Neuronal stem cell (in vitro differentiated cells): ENCODE data around the gene FOXP2.

Experiments used
- DNase-seq: peaks from one replicate; pipeline ENCODE4 v3.0.0-alpha.2; 2013; ENCODE audit warnings: low spot score
- H2AFZ ChIP-seq: one replicate; pipeline ENCODE4 v1.6.1; 2013; ENCODE audit warnings: mild to moderate bottlenecking, low read length, inconsistent platforms
- H2AK5ac ChIP-seq: 2 replicates; pipeline ENCODE4 v1.6.1; 2013; ENCODE audit warnings: low read depth, mild to moderate bottlenecking, inconsistent platforms, low read length, moderate library complexity, mixed read lengths
- H2BK120ac ChIP-seq: 2 replicates; pipeline ENCODE4 v1.6.1; 2013; ENCODE audit warnings: low read depth, mild to moderate bottlenecking, inconsistent platforms, low read length, moderate library complexity, mixed read lengths
- H2BK12ac ChIP-seq: one replicate; pipeline ENCODE4 v1.6.1; 2013; ENCODE audit warnings: low read length, inconsistent platforms
- H2BK15ac ChIP-seq: 2 replicates; pipeline ENCODE4 v1.6.1; 2013; ENCODE audit warnings: mild to moderate bottlenecking, low read length, inconsistent platforms, mixed read lengths
- H2BK5ac ChIP-seq: one replicate; pipeline ENCODE4 v1.6.1; 2013; ENCODE audit warnings: inconsistent platforms, mild to moderate bottlenecking, low read length, moderate library complexity
- H3K14ac ChIP-seq: one replicate; pipeline ENCODE4 v1.6.1; 2013; ENCODE audit warnings: low read length, inconsistent platforms
- H3K18ac ChIP-seq: 2 replicates; pipeline ENCODE4 v1.6.1; 2013; ENCODE audit warnings: low read length, inconsistent platforms
- H3K23ac ChIP-seq: 2 replicates; pipeline ENCODE4 v1.6.1; 2013; ENCODE audit warnings: low read depth, mild to moderate bottlenecking, mixed read lengths, low read length, inconsistent platforms; ENCODE audit not compliant: poor library complexity
- H3K27ac ChIP-seq: replicated peaks from 3 replicates; pipeline ENCODE4 v1.5.1; 2013; ENCODE audit warnings: low read length, inconsistent platforms
- H3K27me3 ChIP-seq, 3 experiments: 2 replicates each; pipeline ENCODE4 v1.6.1; 2013; ENCODE audit warnings: low read length in 3 of 3, mild to moderate bottlenecking in 2 of 3, inconsistent platforms in 1 of 3, low read depth in 1 of 3, mixed read lengths in 1 of 3, moderate library complexity in 1 of 3; ENCODE audit not compliant: control insufficient read depth in 3 of 3, insufficient read depth in 3 of 3
- H3K36me3 ChIP-seq, 2 donors: replicated peaks in 1 of 2; 2 replicates each; pipeline ENCODE4 v1.6.1; 2013; ENCODE audit warnings: low read length in 2 of 2; ENCODE audit not compliant: control insufficient read depth in 2 of 2, insufficient read depth in 2 of 2
- H3K4ac ChIP-seq: 2 replicates; pipeline ENCODE4 v1.6.1; 2013; ENCODE audit warnings: inconsistent platforms, mild to moderate bottlenecking, low read length, moderate library complexity
- H3K4me1 ChIP-seq, 2 donors: 1 replicate in 1 of 2; 2 replicates in 1 of 2; pipeline ENCODE4 v1.6.1; 2013; ENCODE audit warnings: low read length in 2 of 2, low read depth in 1 of 2; ENCODE audit not compliant: control insufficient read depth in 2 of 2, insufficient read depth in 1 of 2
- H3K4me2 ChIP-seq: one replicate; pipeline ENCODE4 v1.6.1; 2013; ENCODE audit warnings: mild to moderate bottlenecking, low read length, inconsistent platforms; ENCODE audit not compliant: insufficient read depth, poor library complexity, severe bottlenecking
- H3K4me3 ChIP-seq, 2 donors: 2 replicates each; pipeline ENCODE4 v1.5.1; 2013; ENCODE audit warnings: low read length in 2 of 2, mild to moderate bottlenecking in 2 of 2, inconsistent platforms in 1 of 2, moderate library complexity in 1 of 2
- H3K79me1 ChIP-seq: one replicate; pipeline ENCODE4 v1.6.1; 2013; ENCODE audit warnings: low read depth, mild to moderate bottlenecking, inconsistent platforms, low read length, moderate library complexity
- H3K9ac ChIP-seq: one replicate; pipeline ENCODE4 v1.6.1; 2013; ENCODE audit warnings: mild to moderate bottlenecking, low read depth, low read length, inconsistent platforms; ENCODE audit not compliant: poor library complexity
- H3K9me3 ChIP-seq, 2 donors: replicated peaks in 1 of 2; 2 replicates each; pipeline versions ENCODE3 to v1.6.1; 2013; ENCODE audit warnings: low read length in 2 of 2, mild to moderate bottlenecking in 2 of 2, inconsistent platforms in 1 of 2, low read depth in 1 of 2, mixed read lengths in 1 of 2, moderate library complexity in 1 of 2; ENCODE audit not compliant: control insufficient read depth in 2 of 2, insufficient read depth in 1 of 2
- H4K8ac ChIP-seq: one replicate; pipeline ENCODE4 v1.6.1; 2013; ENCODE audit warnings: low read depth, mild to moderate bottlenecking, inconsistent platforms, low read length, moderate library complexity
- H4K91ac ChIP-seq: one replicate; pipeline ENCODE4 v1.6.1; 2013; ENCODE audit warnings: low read length, low read depth, mild to moderate bottlenecking, inconsistent platforms; ENCODE audit not compliant: poor library complexity
- WGBS, 2 donors: extraction: QIAGEN DNeasy Blood & Tissue Kit; methylation state at CpG; one replicate each; pipeline ENCODE4 v1.1.7; 2013; ENCODE audit warnings: missing lambda C conversion rate in 2 of 2, mixed read lengths in 1 of 2; ENCODE audit not compliant: insufficient read length in 2 of 2, insufficient replicate concordance in 1 of 2; ENCODE audit errors: extremely low coverage in 2 of 2; 5-methylcytosine and 5-hydroxymethylcytosine counted together

Gene FOXP2

DNA sequence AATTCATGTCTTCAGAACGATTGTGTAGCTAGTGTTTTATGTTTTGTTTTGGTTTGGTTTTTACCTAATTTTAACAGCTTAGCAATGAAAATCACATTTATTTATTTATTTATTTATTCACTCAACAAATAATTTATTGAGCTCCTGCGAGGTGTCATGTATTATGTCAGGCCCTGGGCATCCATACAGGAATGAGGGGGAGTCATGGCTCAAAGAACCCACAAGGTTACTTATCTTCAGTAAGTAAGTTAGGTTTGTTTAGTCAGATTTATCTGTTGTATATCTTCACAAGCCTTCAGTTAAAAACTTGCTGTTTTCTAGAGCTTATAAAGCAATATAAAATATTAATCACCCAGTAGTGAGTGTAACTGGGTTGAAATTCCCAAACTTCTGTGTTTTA lies 45.4 kb downstream of the FOXP2 start:
- Histone ChIP-seq H3K4me2 (no peak overlapping the region), H2BK5ac (no peak overlapping the region), H3K27me3 (no peaks in the 10 kb centered on the region), H3K4ac (no peak overlapping the region), H3K9ac (no peak overlapping the region), H3K23ac (no peak overlapping the region), H3K9me3 (no peaks in the 10 kb centered on the region), H3K4me1 (no peaks in the 10 kb centered on the region), H3K4me3 (no peak overlapping the region), H3K79me1 (no peaks in the 10 kb centered on the region), H2AK5ac (no peak overlapping the region), H4K91ac (no peak overlapping the region), H3K14ac (no peak overlapping the region), H2BK15ac (no peak overlapping the region), H3K36me3 (no peaks in the 10 kb centered on the region), H3K18ac (no peak overlapping the region), H3K27ac (no peak overlapping the region), H2BK120ac (no peak overlapping the region), H2AFZ (no peak overlapping the region), H2BK12ac (no peak overlapping the region), H4K8ac (no peak overlapping the region)
- no peak for DNase-seq
- WGBS, 2 donors = no CpG with 5 or more reads among the region's 2 CpGs

DNA sequence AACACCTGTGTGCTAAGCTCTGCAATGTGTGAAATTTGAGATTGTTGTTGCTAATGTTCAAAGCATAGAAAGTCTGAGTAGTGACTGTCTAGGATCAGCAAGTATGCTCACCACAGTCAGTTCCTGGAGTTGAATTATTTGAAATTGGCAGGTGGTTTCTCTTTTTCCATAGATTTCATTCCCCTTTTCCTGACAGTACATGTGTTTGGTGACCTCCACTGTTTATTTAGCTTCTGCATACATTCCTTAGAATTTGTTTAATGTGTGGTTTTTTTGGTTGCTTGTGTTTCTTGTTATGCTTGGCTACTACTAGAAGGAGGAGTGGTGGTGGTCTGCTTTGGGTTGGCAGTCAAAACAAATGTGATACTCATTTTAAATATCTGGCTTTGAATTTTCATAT lies 52.3 kb downstream of the FOXP2 start:
- Histone ChIP-seq H3K9me3 (no peaks in the 10 kb centered on the region), H3K4me1 (peaks cover 0 to 19% of the 10 kb centered on the region in 2 donors), H4K8ac (no peak overlapping the region), H3K79me1 (no peaks in the 10 kb centered on the region), H3K14ac (no peak overlapping the region), H3K18ac (no peak overlapping the region), H2BK15ac (no peak overlapping the region), H3K27ac (no peak overlapping the region), H3K4me3 (no peak overlapping the region), H2AK5ac (no peak overlapping the region), H3K23ac (no peak overlapping the region), H2AFZ (no peak overlapping the region), H3K4me2 (no peak overlapping the region), H2BK120ac (no peak overlapping the region), H4K91ac (no peak overlapping the region), H3K9ac (no peak overlapping the region), H2BK5ac (no peak overlapping the region), H3K36me3 (no peaks in the 10 kb centered on the region), H3K27me3 (no peaks in the 10 kb centered on the region), H3K4ac (no peak overlapping the region), H2BK12ac (no peak overlapping the region)
- DNase-seq = no peak

DNA sequence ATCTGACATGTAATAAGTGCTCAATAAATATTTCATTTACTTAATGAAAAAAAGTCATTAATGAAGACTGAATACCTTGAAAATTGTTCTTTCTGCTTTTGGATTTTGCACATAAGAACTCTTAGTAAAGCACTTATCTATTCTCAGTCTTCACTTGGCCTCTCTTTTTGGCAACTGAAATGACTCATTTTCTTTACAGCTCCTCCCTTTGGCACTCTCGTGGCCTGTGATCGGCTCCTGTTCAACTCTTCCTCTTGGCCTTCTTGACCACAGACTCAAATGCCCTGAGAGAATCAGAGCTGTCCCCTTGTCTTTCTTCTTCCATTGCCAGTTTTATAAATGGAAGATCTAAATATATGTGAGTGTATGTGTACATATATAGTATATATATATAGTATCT lies 54.2 kb downstream of the FOXP2 start:
- H2AFZ ChIP-seq = no peak overlapping the region
- no CpG with 5 or more reads among the region's 2 CpGs for WGBS, 2 donors

DNA sequence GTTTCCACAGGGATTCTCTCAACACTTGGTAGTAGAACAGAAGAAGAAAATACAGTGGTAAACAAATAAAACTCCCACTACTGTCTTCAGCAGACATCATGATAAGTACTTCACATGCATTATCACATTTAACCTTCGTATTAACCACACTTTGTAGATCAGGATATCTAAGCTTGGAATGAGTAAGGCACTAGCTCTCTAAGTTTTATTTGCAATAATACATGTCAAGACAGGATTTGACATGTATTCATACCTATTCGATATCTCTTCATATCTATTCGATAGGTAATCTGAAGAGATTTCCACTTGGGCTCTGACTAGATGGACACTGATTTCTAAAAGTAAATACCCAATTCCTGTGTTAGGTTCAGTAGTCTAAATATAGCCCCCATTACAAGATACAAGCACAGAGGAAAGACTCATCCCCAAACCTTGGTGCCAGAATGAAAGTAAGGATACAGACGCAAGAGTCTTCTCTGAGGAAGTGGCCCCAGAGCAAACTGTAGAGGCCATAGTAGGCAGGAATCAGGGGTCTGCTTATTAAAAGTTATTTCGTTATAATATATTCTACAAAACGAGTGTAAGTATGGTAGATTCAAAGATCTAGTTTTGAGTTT lies 58.4 kb downstream of the FOXP2 start:
- no peak overlapping the region for H4K91ac ChIP-seq
- no peak overlapping the region for H2AK5ac ChIP-seq
- no peaks in the 10 kb centered on the region for H3K9me3 ChIP-seq
- no peak overlapping the region for H3K4me2 ChIP-seq
- no peak overlapping the region for H3K9ac ChIP-seq
- no peak overlapping the region for H2BK5ac ChIP-seq
- no peak overlapping the region for H3K14ac ChIP-seq
- DNase-seq = no peak
- no peak overlapping the region for H3K27ac ChIP-seq
- no peak overlapping the region for H3K23ac ChIP-seq
- H2BK120ac ChIP-seq = no peak overlapping the region
- WGBS, 2 donors = no CpG with 5 or more reads among the region's 6 CpGs
- H2BK12ac ChIP-seq = no peak overlapping the region
- no peaks in the 10 kb centered on the region for H3K36me3 ChIP-seq
- no peak overlapping the region for H2AFZ ChIP-seq
- no peak overlapping the region for H3K18ac ChIP-seq
- H3K4me3 ChIP-seq = no peak overlapping the region
- no peaks in the 10 kb centered on the region for H3K79me1 ChIP-seq
- no peak overlapping the region for H4K8ac ChIP-seq
- no peak overlapping the region for H2BK15ac ChIP-seq
- peaks cover 0 to 3% of the 10 kb centered on the region in 2 donors for H3K4me1 ChIP-seq
- no peak overlapping the region for H3K4ac ChIP-seq
- no peaks in the 10 kb centered on the region for H3K27me3 ChIP-seq

More for the DNA sequence above, 54.2 kb downstream of the FOXP2 start:
- Histone ChIP-seq H3K9me3 (no peaks in the 10 kb centered on the region), H2BK120ac (no peak overlapping the region), H3K9ac (no peak overlapping the region), H3K4me2 (no peak overlapping the region), H3K27ac (no peak overlapping the region), H2BK12ac (no peak overlapping the region), H3K79me1 (no peaks in the 10 kb centered on the region), H3K36me3 (no peaks in the 10 kb centered on the region), H3K23ac (no peak overlapping the region), H2BK15ac (no peak overlapping the region), H2AK5ac (no peak overlapping the region), H3K14ac (no peak overlapping the region), H3K4ac (no peak overlapping the region), H3K4me1 (peaks cover 0 to 19% of the 10 kb centered on the region in 2 donors), H4K8ac (no peak overlapping the region), H2BK5ac (no peak overlapping the region), H4K91ac (no peak overlapping the region), H3K4me3 (no peak overlapping the region), H3K27me3 (no peaks in the 10 kb centered on the region), H3K18ac (no peak overlapping the region)
- DNase-seq = no peak
